ENCODE data around the gene ZNF844. TPM values are rescaled to one million over a fixed set of nuclear protein-coding genes. Genes with fewer than 3 reads are reported as not detected.

ZNF844 gene
- total and polyA plus RNA-seq, 2 experiments from 2014 or later = 1.7 to 4.2 TPM

- WGBS, 2 experiments (ENCODE audit: low coverage in 1 of 2, low lambda C conversion rate in 2 of 2, missing lambda C conversion rate in 2 of 2) = 87 to 88% methylated on average over 2 of the region's 2 CpGs
- no peaks in the 10 kb centered on the region for H4K20me1 ChIP-seq (ENCODE audit: insufficient read depth)
- no peaks in the 10 kb centered on the region for H3K9me2 ChIP-seq (ENCODE audit: insufficient read depth)
- H3F3A ChIP-seq (ENCODE audit: insufficient read depth) = no peaks in the 10 kb centered on the region
- H3K79me2 ChIP-seq (ENCODE audit: insufficient read depth) = no peaks in the 10 kb centered on the region
- H3K4me3 ChIP-seq = no peak overlapping the region
- no peak for TF ChIP-seq EZH2phosphoT487 (IDR thresholded peaks at IDR 0.05; ENCODE audit: insufficient read depth, low read depth)
- H3K27ac ChIP-seq = no peak overlapping the region
- in situ Hi-C loops (cut with MboI) = no loop called here
- peak; percentile 17 for DNase-seq
- no peak overlapping the region for H2AFZ ChIP-seq
- no peaks in the 10 kb centered on the region for H3K9me3 ChIP-seq (ENCODE audit: low read depth)
- peaks cover 8% of the 10 kb centered on the region; the same call in 1 of the 2 replicates for H3K36me3 ChIP-seq (ENCODE audit: low read depth)
- peaks cover 6% of the 10 kb centered on the region; the same call in 1 of the 2 replicates for H3K4me1 ChIP-seq (ENCODE audit: insufficient read depth)
- H3K9ac ChIP-seq = no peak overlapping the region
- H3K27me3 ChIP-seq (replicated peaks; ENCODE audit: insufficient read depth) = no peaks in the 10 kb centered on the region
- H3K4me2 ChIP-seq (ENCODE audit: unreplicated experiment) = no peak overlapping the region
Measured at GRCh38 chr19:12047868-12048267, 16.7 kb upstream of the ZNF844 start.

GRCh38 chr19:12052091-12052496 lies 12.4 kb upstream of the ZNF844 start:
- peak overlapping the region; percentile 94 for H3K4me2 ChIP-seq (ENCODE audit: unreplicated experiment)
- TF ChIP-seq EZH2 (IDR thresholded peaks at IDR 0.05; ENCODE audit: insufficient read depth, poor library complexity, severe bottlenecking) = no peak
- no peak for TF ChIP-seq EZH2phosphoT487 (IDR thresholded peaks at IDR 0.05; ENCODE audit: insufficient read depth, low read depth)
- H3K27ac ChIP-seq = no peak overlapping the region
- H3K9me2 ChIP-seq (ENCODE audit: insufficient read depth) = no peaks in the 10 kb centered on the region
- no peaks in the 10 kb centered on the region for H4K20me1 ChIP-seq (ENCODE audit: insufficient read depth)
- H3K27me3 ChIP-seq (replicated peaks; ENCODE audit: insufficient read depth) = no peaks in the 10 kb centered on the region
- DNase-seq = peak; percentile 48
- peak overlapping the region; percentile 52 for H3K9ac ChIP-seq
- H3K36me3 ChIP-seq (ENCODE audit: low read depth) = no peaks in the 10 kb centered on the region
- H3K9me3 ChIP-seq (ENCODE audit: low read depth) = no peaks in the 10 kb centered on the region
- H3K4me3 ChIP-seq = peak overlapping the region; percentile 81
- H3K4me1 ChIP-seq (ENCODE audit: insufficient read depth) = peaks cover 6% of the 10 kb centered on the region; the same call in 1 of the 2 replicates
- H3F3A ChIP-seq (ENCODE audit: insufficient read depth) = no peaks in the 10 kb centered on the region
- in situ Hi-C loops (cut with MboI) = no loop called here
- H3K79me2 ChIP-seq (ENCODE audit: insufficient read depth) = no peaks in the 10 kb centered on the region
- WGBS, 2 experiments (ENCODE audit: low coverage in 1 of 2, low lambda C conversion rate in 2 of 2, missing lambda C conversion rate in 2 of 2) = 0 to 2% methylated on average over 14 of the region's 14 CpGs
- H2AFZ ChIP-seq = peak overlapping the region; percentile 93

GRCh38 chr19:12052497-12053169 lies 11.9 kb upstream of the ZNF844 start, which contains the start of gene ZNF878:
TSS of gene ZNF878 (minus strand) at chr19:12052961. CDS start at chr19:12052801, 160 bp downstream.
- peak within 1 kb of the TSS; percentile 81 for H3K4me3 ChIP-seq
- peak within 1 kb of the TSS; percentile 93 for H2AFZ ChIP-seq
- H4K20me1 ChIP-seq (ENCODE audit: insufficient read depth) = no peaks in the 10 kb centered on the region
- WGBS, 2 experiments (ENCODE audit: low coverage in 1 of 2, low lambda C conversion rate in 2 of 2, missing lambda C conversion rate in 2 of 2) = 2 to 3% methylated on average over 42 to 43 of the region's 46 CpGs
- H3K9me2 ChIP-seq (ENCODE audit: insufficient read depth) = no peaks in the 10 kb centered on the region
- H3K79me2 ChIP-seq (ENCODE audit: insufficient read depth) = no peaks in the 10 kb centered on the region
- no peak for TF ChIP-seq EZH2phosphoT487 (IDR thresholded peaks at IDR 0.05; ENCODE audit: insufficient read depth, low read depth)
- TF ChIP-seq EZH2 (IDR thresholded peaks at IDR 0.05; ENCODE audit: insufficient read depth, poor library complexity, severe bottlenecking) = no peak
- H3K4me2 ChIP-seq (ENCODE audit: unreplicated experiment) = peak within 1 kb of the TSS; percentile 94
- DNase-seq = peak; percentile 90
- peaks cover 6% of the 10 kb centered on the region; the same call in 1 of the 2 replicates for H3K4me1 ChIP-seq (ENCODE audit: insufficient read depth)
- H3K36me3 ChIP-seq (ENCODE audit: low read depth) = no peaks in the 10 kb centered on the region
- no peaks in the 10 kb centered on the region for H3K9me3 ChIP-seq (ENCODE audit: low read depth)
- in situ Hi-C loops (cut with MboI) = no loop called here
- peak within 1 kb of the TSS; percentile 52 for H3K9ac ChIP-seq
- H3K27ac ChIP-seq = no peak within 1 kb of the TSS
- H3K27me3 ChIP-seq (replicated peaks; ENCODE audit: insufficient read depth) = no peaks in the 10 kb centered on the region
- H3F3A ChIP-seq (ENCODE audit: insufficient read depth) = no peaks in the 10 kb centered on the region

- H3K4me3 ChIP-seq = no peak overlapping the region
- WGBS, 2 experiments (ENCODE audit: low coverage in 1 of 2, low lambda C conversion rate in 2 of 2, missing lambda C conversion rate in 2 of 2) = 58 to 59% methylated on average over 5 of the region's 5 CpGs
- TF ChIP-seq EZH2phosphoT487 (IDR thresholded peaks at IDR 0.05; ENCODE audit: insufficient read depth, low read depth) = no peak
- no peaks in the 10 kb centered on the region for H3K9me2 ChIP-seq (ENCODE audit: insufficient read depth)
- H3K4me2 ChIP-seq (ENCODE audit: unreplicated experiment) = no peak overlapping the region
- no peaks in the 10 kb centered on the region for H3F3A ChIP-seq (ENCODE audit: insufficient read depth)
- no peak overlapping the region for H3K9ac ChIP-seq
- H3K79me2 ChIP-seq (ENCODE audit: insufficient read depth) = no peaks in the 10 kb centered on the region
- no peaks in the 10 kb centered on the region for H3K9me3 ChIP-seq (ENCODE audit: low read depth)
- no peak overlapping the region for H2AFZ ChIP-seq
- no peak overlapping the region for H3K27ac ChIP-seq
- H3K36me3 ChIP-seq (ENCODE audit: low read depth) = no peaks in the 10 kb centered on the region
- DNase-seq = no peak
- in situ Hi-C loops (cut with MboI) = no loop called here
- H4K20me1 ChIP-seq (ENCODE audit: insufficient read depth) = no peaks in the 10 kb centered on the region
- H3K27me3 ChIP-seq (replicated peaks; ENCODE audit: insufficient read depth) = no peaks in the 10 kb centered on the region
- H3K4me1 ChIP-seq (ENCODE audit: insufficient read depth) = peaks cover 6% of the 10 kb centered on the region; the same call in 1 of the 2 replicates
Measured at GRCh38 chr19:12055784-12056183, 8.7 kb upstream of the ZNF844 start.

Data from GM23248 (cell line).